Activated T-cell treated with anti-CD3 and anti-CD28 coated beads, Interleukin-2, amount 50 U/mL, for 4 hours (primary cell): ENCODE results near the gene PSPH. TPM values are rescaled to one million over a fixed set of nuclear protein-coding genes. Genes with fewer than 3 reads are reported as not detected.
"Not testable (repeated sequence)": the region's sequence is repeated elsewhere in the genome, so short reads cannot be mapped to it uniquely, and the experiment has no call there.

Source experiments
- ATAC-seq, 2 donors: fragments of 200-7000 bp; cut with Tn5 transposase; one replicate each; pipeline ENCODE4 v1.10.0; 2021
- DNase-seq: peaks from one replicate; pipeline ENCODE4 v3.0.0-alpha.2; 2020
- H3K27me3 Mint-ChIP-seq: one replicate; pipeline ENCODE4 v1.8.0; 2021; ENCODE audit warnings: low read depth, mixed read lengths
- H3K36me3 Mint-ChIP-seq: one replicate; pipeline ENCODE4 v1.8.0; 2022; ENCODE audit warnings: mixed read lengths; ENCODE audit not compliant: insufficient read depth
- H3K4me1 Mint-ChIP-seq: one replicate; pipeline ENCODE4 v1.8.0; 2021; ENCODE audit warnings: low read depth, mixed read lengths
- H3K4me3 Mint-ChIP-seq: one replicate; pipeline ENCODE4 v1.8.0; 2021; ENCODE audit warnings: mild to moderate bottlenecking, moderate library complexity, mixed read lengths
- H3K9me3 Mint-ChIP-seq: one replicate; pipeline ENCODE4 v1.8.0; 2021; ENCODE audit warnings: mixed read lengths
- total RNA-seq, 3 donors: library from RNA; stranded (reverse); gene quantifications; one replicate each; pipeline ENCODE4 v1.2.1, GENCODE V29; 2021

PSPH gene
- total RNA-seq, 3 donors from 2014 or later = 15.8 to 17.5 (median 15.9) TPM

DNA sequence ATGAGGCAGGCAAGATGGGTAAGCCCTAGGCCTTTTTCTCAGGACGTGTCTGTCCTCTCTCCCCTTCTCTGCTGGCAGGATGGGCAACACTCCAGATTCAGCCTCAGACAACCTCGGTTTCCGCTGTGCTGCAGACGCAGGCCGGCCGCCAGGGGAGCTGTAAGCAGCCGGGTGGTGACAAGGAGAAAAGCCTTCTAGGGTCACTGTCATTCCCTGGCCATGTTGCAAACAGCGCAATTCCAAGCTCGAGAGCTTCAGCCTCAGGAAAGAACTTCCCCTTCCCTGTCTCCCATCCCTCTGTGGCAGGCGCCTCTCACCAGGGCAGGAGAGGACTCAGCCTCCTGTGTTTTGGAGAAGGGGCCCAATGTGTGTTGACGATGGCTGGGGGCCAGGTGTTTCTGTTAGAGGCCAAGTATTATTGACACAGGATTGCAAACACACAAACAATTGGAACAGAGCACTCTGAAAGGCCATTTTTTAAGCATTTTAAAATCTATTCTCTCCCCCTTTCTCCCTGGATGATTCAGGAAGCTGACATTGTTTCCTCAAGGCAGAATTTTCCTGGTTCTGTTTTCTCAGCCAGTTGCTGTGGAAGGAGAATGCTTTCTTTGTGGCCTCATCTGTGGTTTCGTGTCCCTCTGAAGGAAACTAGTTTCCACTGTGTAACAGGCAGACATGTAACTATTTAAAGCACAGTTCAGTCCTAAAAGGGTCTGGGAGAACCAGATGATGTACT, 28.4 kb upstream of the PSPH start:
- Mint-ChIP-seq H3K36me3 (peaks cover 6% of the 10 kb centered on the region), H3K4me1 (no peaks in the 10 kb centered on the region), H3K9me3 (no peaks in the 10 kb centered on the region), H3K27me3 (no peaks in the 10 kb centered on the region), H3K4me3 (no peak overlapping the region)
- DNase-seq (no peak), ATAC-seq (no peak)

DNA sequence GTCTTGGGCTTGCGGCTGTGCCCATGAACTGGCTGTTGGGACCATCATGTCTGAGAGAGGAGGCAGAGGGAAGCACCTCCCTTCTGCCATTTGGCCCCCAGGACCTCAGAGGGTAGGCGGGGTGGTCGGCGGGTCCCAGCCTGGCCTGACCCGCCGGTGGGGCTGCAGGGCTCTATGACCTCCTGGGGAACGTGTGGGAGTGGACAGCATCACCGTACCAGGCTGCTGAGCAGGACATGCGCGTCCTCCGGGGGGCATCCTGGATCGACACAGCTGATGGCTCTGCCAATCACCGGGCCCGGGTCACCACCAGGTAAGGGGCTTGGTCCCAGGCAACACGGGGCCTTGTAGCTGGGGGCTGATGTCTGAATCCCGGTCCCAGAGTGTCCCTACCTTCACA, 27.0 kb upstream of the PSPH start:
- Mint-ChIP-seq H3K36me3 (peaks cover 10% of the 10 kb centered on the region), H3K4me1 (peaks cover 5% of the 10 kb centered on the region), H3K9me3 (no peaks in the 10 kb centered on the region), H3K27me3 (no peaks in the 10 kb centered on the region), H3K4me3 (no peak overlapping the region)
- DNase-seq = no peak
- no peak for ATAC-seq

DNA sequence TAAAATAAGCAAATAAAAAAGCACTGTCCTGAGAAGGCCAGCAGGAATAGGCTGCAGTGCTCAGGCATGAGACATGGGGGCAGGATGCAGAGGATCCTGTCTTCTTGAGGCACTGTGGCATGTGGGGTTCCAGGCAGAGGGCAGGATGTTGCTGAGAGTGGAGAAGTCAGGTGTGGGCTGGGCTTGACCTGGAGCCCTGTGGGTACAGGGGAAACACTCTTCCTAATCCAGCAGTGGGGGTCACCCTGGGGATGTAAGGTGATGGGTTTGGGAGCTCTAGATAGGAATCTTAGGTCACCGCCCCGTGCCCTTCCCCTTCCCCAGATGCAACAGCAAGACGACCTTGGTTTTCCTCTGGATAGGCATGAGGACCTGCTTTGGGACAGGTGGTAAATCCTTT, 26.4 kb upstream of the PSPH start:
- no peak overlapping the region for H3K4me3 Mint-ChIP-seq
- H3K27me3 Mint-ChIP-seq = no peaks in the 10 kb centered on the region
- DNase-seq (no peak), ATAC-seq (no peak)
- H3K9me3 Mint-ChIP-seq = no peaks in the 10 kb centered on the region
- H3K4me1 Mint-ChIP-seq = peaks cover 5% of the 10 kb centered on the region
- peaks cover 10% of the 10 kb centered on the region for H3K36me3 Mint-ChIP-seq

DNA sequence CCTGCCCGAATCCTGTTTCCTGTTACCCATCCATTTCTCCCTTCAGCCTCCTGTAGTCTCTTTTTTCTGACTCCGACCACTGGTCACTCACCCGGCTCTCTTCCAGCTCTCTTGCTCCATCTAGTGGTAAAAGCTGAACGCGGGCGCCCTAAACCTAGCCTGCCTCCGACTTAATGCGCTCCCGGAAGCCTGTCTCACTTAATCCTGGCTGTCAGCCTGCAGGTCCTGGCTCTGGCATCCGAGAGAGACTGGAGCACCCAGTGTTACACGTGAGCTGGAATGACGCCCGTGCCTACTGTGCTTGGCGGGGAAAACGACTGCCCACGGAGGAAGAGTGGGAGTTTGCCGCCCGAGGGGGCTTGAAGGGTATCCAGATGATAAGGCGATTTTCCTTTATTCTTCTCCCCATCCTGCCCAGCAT, 23.1 kb upstream of the PSPH start:
- Mint-ChIP-seq H3K9me3 (no peaks in the 10 kb centered on the region), H3K4me1 (peaks cover 5% of the 10 kb centered on the region), H3K27me3 (no peaks in the 10 kb centered on the region), H3K4me3 (no peak overlapping the region), H3K36me3 (peaks cover 12% of the 10 kb centered on the region)
- peak; percentile 89 to 90 for ATAC-seq
- peak; percentile 60 for DNase-seq

DNA sequence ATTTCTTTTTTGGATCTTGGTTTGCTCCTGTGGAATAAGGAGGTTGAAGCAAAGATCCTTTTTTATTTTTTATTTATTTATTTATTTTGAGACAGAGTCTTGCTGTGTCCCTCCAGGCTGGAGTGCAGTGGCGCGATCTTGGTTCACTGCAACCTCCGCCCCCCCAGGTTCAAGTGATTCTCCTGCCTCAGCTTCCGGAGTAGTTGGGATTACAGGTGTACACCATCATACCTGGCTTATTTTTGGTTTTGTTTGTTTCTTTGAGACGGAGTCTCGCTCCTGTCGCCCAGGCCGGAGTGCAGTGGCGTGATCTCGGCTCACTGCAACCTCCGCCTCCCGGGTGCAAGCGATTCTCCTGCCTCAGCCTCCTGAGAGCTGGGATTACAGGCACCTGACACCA, 15.1 kb upstream of the PSPH start:
- H3K4me3 Mint-ChIP-seq, DNase-seq, H3K9me3 Mint-ChIP-seq, ATAC-seq, H3K27me3 Mint-ChIP-seq: not testable (repeated sequence)
- peaks cover 32% of the 10 kb centered on the region for H3K36me3 Mint-ChIP-seq
- H3K4me1 Mint-ChIP-seq = peaks cover 27% of the 10 kb centered on the region

DNA sequence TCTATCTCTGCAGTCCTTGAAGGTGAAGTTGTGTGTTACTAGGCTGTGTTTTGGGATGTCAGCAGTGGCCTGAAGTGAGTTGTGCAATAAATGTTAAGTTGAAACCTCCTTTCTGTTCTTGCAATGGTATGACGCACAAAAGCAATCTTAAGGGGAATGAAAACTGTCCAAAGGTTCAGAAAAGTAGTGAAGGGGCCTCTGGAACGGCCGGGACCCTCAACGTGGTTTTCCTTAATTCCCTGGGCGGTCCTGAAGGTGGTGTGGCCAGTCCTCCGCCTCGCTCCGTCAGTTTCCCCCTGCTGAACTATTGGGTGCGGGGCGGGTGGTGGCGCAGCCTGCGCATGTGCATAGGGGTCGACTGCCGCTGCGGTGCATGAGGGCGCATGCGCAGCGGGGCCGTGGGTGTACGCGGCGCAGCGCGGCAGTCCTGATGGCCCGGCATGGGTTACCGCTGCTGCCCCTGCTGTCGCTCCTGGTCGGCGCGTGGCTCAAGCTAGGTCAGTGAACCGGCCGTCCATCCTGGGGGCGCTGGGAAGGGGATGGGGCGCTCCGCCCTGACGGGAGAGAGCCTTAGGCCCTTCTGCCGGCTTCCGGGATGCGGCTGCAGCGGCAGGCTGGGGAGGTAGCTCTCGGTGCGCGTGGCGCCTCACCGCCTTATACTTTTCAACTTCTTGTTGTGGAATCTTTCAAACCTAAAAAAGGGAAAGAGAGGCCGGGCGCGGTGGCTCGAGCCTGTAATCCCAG, 12.8 kb upstream of the PSPH start, which contains the start of gene SUMF2:
SUMF2 (plus strand) TSS at position 405 of the 744 bp plus-strand sequence; CDS start at position 431, 26 bp downstream.
- Mint-ChIP-seq H3K36me3 (peaks cover 34% of the 10 kb centered on the region), H3K9me3 (no peaks in the 10 kb centered on the region), H3K4me3 (peak within 1 kb of the TSS; percentile 96), H3K27me3 (no peaks in the 10 kb centered on the region), H3K4me1 (peaks cover 30% of the 10 kb centered on the region)
- DNase-seq (peak; percentile 87), ATAC-seq (peak; percentile 92 to 94)

DNA sequence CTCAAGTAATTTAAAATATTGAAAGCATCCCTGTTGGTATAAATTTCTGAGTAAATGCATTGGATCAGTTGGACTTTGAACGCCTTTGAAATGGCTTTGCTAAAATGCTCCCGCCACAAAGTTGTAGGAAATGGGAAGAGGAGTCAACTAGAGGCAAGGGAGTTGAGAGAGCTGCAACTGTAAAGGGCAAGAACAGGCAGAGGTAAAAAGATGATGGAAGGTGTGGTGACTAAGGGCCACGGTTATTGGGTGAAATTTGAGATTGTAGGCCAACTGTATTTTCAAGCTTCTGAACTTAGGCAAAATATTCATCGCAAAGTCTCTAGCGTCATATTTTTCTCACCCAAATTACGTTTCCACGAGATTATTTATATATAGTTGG, 12.2 kb upstream of the PSPH start:
- H3K4me1 Mint-ChIP-seq = peaks cover 30% of the 10 kb centered on the region
- no peaks in the 10 kb centered on the region for H3K27me3 Mint-ChIP-seq
- ATAC-seq (no peak), DNase-seq (no peak)
- no peaks in the 10 kb centered on the region for H3K9me3 Mint-ChIP-seq
- H3K4me3 Mint-ChIP-seq = peak overlapping the region; percentile 96
- peaks cover 33% of the 10 kb centered on the region for H3K36me3 Mint-ChIP-seq

DNA sequence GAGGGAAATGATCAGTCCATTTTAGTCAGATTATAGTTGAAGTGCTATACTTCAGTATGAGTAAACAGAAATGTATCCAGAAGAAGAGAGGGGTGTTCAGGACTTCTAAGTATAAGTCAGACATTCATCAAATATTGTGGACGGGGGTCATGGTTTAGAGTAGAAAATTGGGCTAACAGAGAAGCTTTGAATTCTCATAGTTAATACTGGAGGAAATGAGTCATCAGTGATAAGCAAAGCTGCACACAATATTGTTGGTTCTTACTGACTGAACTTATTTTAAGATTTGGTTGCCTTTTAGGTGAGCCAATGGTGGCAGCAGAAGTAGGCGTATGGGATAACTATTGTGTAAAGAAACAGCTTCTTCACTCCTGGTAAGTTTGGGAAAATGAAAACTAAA, 11.1 kb upstream of the PSPH start:
- Mint-ChIP-seq H3K9me3 (no peaks in the 10 kb centered on the region), H3K4me3 (peak overlapping the region; percentile 8), H3K36me3 (peaks cover 39% of the 10 kb centered on the region), H3K4me1 (peaks cover 30% of the 10 kb centered on the region), H3K27me3 (no peaks in the 10 kb centered on the region)
- peak; percentile 19 to 20 for ATAC-seq
- no peak for DNase-seq

DNA sequence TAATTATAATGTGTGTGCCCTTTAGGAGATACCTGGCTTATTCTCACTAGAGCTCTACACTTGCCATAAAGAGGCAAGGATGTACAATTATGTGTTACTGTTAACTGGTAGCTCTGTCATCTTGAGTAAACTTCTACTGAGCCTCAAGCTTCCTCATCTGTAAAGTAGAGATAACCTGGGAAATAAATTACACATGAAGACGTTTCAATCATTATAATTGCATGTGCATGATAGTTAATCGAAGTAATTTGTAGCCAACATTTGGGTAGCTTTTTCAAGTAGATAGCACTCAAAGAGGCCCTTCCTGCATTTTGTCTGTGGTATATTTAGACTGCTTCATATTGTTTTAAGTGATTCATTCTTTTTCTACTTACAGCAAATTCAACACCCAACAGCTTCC, 2.7 kb upstream of the PSPH start:
- Mint-ChIP-seq H3K4me1 (peaks cover 34% of the 10 kb centered on the region), H3K4me3 (peak overlapping the region; percentile 58)

DNA sequence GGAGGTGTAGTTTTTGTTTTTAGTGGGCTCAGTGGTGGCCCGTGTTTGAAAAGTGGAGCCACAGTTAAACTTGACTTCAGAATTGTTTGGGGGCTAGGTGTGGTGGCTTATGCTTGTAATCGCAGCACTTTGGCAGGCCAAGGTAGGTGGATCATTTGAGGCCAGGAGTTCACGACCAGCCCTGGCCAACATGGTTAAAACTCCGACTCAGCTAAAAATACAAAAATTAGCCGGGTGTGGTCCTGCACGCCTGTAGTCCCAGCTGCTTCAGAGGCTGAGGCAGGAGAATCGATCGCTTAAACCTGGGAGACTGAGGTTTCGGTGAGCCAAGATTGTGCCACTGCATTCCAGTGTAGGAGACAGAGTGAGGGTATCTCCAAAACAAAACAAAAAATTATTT, 2.1 kb upstream of the PSPH start:
- DNase-seq (no peak), ATAC-seq (no peak)
- Mint-ChIP-seq H3K4me3 (peak overlapping the region; percentile 91), H3K9me3 (no peaks in the 10 kb centered on the region), H3K36me3 (peaks cover 36% of the 10 kb centered on the region), H3K27me3 (no peaks in the 10 kb centered on the region), H3K4me1 (peaks cover 34% of the 10 kb centered on the region)

More for the DNA sequence above, 2.7 kb upstream of the PSPH start:
- Mint-ChIP-seq H3K27me3 (no peaks in the 10 kb centered on the region), H3K36me3 (peaks cover 38% of the 10 kb centered on the region), H3K9me3 (no peaks in the 10 kb centered on the region)
- DNase-seq (no peak), ATAC-seq (no peak)

DNA sequence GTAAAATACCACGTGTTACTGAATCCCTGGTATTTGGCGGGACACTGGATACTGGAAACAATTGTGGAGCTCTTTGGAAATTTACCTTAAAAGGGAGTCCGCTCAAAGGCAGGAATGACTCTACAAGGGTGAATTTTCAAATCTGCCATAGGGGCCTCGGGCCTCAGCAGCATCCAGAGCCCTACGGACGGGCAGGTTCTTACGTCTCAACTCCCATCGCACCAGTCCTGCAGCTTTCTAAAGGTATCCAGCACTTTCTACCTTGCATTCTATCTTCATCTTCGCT, 248 bp downstream of the PSPH start:
- no peaks in the 10 kb centered on the region for H3K9me3 Mint-ChIP-seq
- DNase-seq (no peak), ATAC-seq (no peak)
- peaks cover 32% of the 10 kb centered on the region for H3K4me1 Mint-ChIP-seq
- no peaks in the 10 kb centered on the region for H3K27me3 Mint-ChIP-seq
- peaks cover 26% of the 10 kb centered on the region for H3K36me3 Mint-ChIP-seq
- H3K4me3 Mint-ChIP-seq = peak overlapping the region; percentile 91

DNA sequence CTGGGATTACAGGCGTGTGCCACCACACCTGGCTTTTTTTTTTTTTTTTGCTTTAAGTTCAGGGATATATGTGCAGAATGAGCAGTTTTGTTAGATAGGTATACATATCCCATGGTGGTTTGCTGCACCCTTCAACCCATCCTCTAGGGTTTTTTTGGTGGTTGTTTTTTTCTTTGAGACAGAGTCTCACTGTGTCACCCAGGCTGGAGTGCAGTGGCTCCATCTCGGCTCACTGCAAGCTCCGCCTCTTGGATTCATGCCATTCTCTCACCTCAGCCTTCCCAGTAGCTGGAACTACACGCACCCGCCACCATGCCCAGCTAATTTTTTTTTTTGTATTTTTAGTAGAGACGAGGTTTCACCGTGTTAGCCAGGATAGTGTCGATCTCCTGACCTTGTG, 2.5 kb downstream of the PSPH start:
- not testable (repeated sequence) for DNase-seq, H3K4me3 Mint-ChIP-seq, ATAC-seq, H3K9me3 Mint-ChIP-seq, H3K27me3 Mint-ChIP-seq
- Mint-ChIP-seq H3K4me1 (peaks cover 18% of the 10 kb centered on the region), H3K36me3 (peaks cover 13% of the 10 kb centered on the region)

DNA sequence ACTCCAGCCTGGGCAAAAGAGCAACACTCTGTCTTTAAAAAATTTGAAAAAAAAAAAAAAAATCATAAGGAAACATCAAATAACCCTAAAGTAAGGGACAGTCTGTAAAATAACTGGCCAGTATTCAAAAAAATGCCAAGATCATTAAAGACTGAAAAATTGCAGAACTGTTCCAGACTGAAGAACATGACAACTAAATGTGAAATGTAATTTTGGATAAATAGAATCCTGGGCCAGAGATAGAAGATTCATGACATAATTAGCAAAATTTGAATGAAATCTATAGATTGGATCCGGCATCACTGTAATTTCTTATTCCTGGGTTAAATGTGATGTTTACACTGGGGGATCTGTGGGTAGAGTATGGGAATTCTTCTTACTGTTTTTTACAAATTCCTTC, 3.0 kb downstream of the PSPH start:
- Mint-ChIP-seq H3K36me3 (peaks cover 7% of the 10 kb centered on the region), H3K4me1 (peaks cover 13% of the 10 kb centered on the region), H3K27me3 (no peaks in the 10 kb centered on the region), H3K4me3 (no peak overlapping the region), H3K9me3 (no peaks in the 10 kb centered on the region)
- ATAC-seq (no peak), DNase-seq (no peak)

DNA sequence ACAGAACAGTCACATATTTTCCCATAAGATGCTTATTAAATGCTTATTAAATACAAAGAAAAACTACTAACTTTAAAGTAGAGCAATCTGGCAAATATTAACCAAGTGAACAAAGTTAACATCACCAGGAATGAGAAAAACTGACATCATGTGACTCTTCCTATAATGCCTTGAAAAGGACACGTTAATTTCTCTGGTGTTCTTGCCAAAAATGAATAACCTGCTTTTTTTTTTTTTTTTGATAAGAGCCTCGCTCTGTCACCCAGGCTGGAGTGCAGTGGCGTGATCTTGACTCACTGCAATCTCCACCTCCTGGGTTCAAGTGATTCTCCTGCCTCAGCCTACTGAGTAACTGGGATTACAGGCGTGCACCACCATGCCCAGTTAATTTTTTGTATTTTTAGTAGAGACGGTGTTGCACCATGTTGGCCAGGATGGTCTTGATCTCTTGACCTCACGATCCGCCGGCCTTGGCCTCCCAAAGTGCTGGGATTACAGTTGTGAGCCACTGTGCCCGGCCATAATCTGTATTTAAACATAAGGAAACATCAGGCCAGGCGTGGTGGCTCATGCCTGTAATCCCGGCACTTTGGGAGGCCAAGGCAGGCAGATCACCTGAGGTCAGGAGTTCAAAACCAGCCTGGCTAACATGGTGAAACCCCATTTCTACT, 3.7 kb downstream of the PSPH start:
- H3K36me3 Mint-ChIP-seq, H3K9me3 Mint-ChIP-seq, DNase-seq, H3K4me1 Mint-ChIP-seq, H3K27me3 Mint-ChIP-seq, ATAC-seq, H3K4me3 Mint-ChIP-seq: not testable (repeated sequence)
